HG02973 (cell line): ENCODE results near the gene RAB10.
"Not testable (repeated sequence)": the region's sequence is repeated elsewhere in the genome, so short reads cannot be mapped to it uniquely, and the experiment has no call there.

Experiments used
- ATAC-seq: cut with Tn5 transposase; IDR thresholded peaks from one replicate; pipeline ENCODE4 v1.9.1; 2021; ENCODE audit warnings: moderate library complexity; ENCODE audit not compliant: unreplicated experiment

RAB10 gene

DNA sequence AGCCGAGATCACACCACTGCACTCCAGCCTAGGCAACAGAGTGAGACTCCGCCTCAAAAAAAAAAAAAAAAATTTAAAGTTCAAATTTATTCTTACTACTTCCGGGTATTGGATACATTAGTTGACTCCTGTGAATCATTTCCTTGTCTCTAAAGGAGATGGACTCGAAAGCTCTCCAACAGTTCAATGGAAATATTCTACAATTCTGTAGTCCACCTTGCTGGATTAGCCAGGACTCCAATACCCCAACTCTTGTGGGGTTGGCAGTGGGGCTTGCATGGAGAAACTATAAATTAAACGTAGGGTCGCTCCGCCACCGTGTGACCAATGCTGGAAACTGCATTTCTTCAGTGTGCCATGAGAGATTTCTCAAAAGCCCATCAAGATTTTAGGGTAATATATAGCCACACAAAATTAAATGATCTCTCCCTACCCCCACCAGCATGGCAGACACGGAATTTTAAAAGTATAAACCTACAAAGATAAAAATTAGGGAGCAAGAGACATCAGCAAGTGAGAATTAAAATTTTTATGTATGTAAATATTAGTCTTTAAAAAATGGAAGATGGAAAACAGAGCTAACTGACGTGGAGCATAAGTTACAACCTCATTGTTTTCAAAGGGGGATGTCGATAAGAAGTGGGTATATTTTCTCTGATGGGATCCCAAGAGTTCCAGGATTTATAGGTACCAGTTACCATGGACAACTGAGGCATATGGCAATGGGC, 111.2 kb downstream of the RAB10 start:
- no peak for ATAC-seq

DNA sequence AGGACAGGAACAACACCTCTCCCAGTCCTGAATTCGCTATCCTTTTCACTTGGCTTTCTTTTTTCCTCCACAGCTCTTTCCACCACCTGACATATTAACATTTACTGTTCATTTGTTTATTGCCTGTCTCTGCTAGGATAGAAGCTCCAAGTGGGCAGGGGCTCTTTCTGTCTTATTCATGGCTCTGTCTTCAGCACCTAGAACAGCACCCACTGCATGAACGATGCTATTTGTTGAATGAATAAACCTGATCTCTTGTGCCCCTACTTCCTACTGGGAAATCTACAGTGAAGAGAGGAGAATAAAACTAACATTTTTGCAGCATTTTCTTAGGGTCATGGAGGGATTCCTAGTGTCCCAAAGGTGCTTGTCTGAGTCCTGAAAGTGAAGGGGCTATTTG, 114.6 kb downstream of the RAB10 start:
- ATAC-seq: no peak

DNA sequence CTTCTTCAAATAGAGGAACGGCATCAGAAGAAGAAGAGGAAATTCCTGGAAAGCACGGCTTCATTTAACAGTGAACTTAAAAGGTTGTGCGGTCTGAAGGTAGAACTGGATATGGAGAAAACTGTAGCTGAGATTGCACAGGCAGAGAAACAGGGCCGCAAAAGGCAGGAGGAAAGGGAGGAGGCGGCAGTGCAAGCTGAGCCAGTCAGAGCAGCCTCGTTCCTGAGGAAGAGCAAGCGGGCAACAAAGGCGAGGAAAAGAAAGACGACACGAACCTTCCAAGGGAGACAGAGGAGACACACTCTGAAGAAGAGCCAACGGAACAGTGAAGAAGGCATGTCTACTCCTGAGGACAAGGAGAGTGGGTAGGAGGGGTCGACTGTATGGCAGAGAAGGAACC, 116.4 kb downstream of the RAB10 start:
- ATAC-seq: no peak

DNA sequence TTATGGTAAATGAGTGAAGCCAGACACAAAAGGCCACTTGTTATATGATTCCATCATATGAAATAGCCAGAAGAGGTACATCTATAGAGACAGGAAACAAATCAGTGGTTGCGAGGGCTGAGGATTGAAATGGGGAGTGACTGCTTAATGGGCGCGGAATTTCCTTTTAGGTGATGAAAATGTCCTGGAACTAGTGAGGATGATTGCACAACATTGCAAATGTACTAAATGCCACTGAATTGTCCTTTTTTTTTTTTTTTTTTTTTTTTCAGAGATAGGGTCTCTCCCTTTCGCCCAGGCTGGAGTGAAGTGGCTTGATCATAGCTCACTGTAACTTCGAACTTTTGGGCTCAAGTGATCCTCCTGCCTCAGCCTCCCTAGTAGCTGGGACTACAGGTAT, 123.7 kb downstream of the RAB10 start:
- no peak for ATAC-seq

DNA sequence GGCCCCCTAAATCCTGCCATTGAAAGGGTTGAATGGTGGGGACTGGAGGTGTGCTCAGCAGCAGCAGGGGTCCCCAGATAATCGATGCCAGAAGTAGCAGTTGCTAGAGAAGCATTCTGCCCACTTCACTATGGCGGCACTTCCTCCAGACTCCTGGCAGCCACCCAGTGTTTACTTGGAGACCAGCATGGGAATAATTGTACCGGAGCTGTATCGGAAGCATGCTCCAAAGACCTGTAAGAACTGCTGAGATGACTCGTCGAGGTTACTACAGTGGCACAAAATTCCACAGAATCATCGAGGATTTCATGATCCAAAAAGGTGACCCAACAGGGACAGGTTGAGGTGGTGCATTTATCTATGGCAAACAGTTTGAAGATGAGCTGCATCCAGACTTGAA, 128.0 kb downstream of the RAB10 start:
- no peak for ATAC-seq

DNA sequence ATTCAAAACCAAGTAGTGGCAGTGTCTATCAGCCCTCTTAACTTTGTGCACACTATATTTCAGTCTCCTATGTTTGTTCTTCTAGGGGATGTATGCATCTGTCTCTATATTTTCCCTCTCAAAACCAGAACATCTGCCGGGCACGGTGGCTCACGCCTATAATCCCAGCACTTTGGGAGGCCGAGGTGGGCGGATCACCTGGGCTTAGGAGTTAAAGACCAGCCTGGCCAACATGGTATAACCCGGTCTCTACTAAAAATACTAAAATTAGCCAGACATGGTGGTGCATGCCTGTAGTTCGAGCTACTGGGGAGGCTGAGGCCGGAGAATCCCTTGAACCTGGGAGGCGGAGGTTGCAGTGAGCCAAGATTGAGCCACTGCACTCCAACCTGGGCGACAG, 129.1 kb downstream of the RAB10 start:
- no peak for ATAC-seq

DNA sequence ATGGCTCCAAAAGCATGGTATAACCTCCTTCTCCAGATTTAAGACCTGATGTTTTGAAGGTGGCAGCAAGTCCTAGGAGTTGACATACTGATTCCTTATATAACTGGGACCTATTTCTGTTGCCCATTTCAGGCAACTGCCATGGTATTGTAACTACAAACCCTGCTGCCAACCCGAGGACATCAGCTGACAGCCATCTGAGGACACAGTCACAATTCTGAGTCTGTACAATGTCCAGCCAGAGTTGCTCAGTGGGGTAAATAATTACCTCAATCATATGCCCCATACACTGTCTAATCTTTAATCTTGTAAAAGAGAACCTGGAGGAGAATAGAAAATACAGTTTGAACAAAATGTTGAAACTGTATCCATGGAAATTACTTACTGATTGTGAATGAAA, 130.3 kb downstream of the RAB10 start:
- no peak for ATAC-seq

DNA sequence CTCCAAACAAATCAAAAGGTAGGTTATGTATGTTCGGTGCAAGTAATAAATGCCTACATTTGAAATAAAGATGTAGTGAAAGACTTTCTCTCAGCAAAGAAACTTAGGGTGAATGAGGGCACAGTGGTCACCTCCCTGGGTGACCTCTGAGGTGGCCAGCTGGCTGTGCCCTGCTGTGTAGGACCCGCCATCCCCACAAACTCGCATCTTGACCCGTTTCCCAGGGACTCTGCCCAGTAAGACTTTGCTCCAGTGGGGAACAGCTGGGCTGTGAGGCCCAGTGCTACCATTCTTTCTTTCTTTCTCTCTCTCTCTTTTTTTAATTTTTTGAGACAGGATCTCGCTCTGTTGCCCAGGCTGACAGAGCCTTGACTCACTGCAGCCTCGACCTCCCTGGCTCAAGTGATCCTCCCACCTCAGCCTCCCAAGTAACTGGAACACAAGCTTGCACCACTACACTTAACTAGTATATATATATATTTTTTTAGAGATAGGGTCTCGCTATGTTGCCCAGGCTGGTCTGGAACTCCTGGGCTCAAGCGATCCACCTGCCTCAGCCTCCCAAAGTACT, 130.8 kb downstream of the RAB10 start:
- ATAC-seq: no peak

DNA sequence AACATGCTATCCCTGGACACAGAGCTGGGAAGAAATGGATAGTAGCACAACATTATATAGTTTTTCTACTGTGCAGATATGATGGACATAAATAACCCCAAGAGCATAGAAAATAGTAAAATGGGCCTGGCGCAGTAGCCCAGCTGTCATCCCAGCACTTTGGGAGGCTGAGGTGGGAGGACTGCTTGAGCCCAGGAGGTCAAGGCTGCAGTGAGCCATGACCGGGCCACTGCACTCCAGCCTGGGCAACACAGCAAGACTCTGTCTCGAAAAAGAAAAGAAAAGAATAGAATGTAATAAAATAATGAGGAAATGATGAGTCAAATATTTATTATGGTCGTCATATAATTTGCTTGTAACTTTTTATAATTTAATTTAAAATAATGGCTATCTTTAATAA, 131.5 kb downstream of the RAB10 start:
- no peak for ATAC-seq

DNA sequence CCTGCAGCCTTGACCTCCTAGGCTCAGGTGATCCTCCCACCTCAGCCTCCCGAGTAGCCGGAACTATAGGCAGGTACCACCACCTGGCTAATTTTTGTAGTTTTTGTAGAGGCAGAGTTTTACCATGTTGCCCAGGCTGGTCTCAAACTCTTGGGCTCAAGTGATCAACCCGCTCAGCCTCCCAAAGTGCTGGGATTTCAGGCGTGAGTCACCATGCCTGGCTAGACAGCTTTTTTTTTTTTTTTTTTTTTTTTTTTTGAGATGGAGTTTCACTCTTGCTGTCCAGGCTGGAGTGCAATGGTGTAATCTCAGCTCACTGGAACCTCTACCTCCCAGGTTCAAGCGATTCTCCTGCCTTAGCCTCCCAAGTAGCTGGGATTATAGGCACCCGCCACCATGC, 132.7 kb downstream of the RAB10 start:
- ATAC-seq: not testable (repeated sequence)

DNA sequence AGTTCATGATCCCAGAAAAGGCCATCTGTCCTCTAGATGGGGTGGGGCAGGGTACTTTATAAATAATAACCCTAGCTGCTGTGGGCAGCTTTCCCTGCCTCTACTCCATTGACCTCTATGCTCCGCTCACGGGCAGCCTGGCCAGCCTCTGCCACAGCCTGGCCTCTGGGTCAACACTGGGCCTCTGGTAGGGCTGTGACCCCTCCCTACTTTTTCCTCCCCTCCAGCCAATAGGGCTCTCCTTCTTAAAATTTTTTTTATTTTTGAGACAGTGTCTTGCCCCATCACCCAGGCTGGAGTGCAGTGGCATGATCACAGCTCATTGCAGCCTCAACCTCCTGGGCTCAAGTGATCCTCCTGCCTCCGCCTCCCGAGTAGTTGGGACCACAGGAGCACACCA, 134.9 kb downstream of the RAB10 start:
- ATAC-seq: no peak

DNA sequence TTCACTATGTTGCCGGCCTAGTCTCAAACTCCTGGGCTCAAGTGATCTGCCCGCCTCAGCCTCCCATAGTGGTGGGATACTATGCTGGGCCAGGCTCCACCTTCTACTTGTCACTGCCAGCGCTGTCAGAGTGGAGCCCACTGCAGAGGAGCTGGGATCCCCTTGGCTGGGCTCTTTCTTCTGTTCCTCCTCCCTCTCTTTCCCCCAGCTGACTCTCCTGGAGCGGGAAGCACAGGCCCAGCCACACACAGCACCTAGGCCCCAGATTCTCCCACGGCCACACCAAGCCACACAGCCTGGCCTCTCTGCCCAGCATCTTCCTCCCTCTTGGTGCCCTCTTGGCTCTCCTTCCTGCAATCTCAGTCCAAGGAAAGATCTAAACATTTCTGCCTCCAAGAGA, 135.3 kb downstream of the RAB10 start:
- no peak for ATAC-seq

DNA sequence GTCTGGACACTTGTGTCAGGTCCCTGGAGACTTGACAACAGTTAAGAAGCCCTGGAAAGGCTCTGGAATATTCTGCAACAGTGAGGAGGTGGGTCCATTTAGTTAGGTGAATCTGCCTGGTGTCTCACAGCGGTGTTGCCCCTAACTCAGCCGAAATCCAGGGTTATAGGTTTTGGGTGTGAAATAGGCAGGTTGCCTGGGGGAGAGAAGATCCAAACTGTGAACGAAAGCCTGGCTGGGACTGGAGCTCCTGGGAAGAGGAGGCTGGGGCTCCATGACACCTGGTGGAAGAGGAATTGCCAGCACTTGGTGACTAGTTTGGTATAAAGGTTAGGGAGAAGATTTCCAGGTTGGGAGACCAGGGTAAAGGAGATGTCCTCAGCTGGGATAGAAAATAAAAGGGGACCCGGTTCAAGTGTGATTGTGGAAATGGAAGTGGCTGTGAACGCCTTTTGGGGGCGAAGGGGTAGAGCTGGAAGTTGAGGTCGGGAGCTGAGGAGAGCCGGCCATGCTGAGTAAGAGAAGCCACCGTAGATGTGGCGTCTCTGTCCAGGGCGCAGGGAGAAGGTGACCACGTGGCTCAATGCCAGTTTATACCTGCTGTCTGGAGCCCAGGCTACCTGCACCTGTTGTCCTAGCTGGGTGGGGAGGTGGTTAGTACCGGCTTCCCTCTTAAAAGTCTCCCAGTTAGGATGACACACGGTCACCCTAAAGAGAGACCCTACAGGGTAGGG, 136.0 kb downstream of the RAB10 start:
- no peak for ATAC-seq

DNA sequence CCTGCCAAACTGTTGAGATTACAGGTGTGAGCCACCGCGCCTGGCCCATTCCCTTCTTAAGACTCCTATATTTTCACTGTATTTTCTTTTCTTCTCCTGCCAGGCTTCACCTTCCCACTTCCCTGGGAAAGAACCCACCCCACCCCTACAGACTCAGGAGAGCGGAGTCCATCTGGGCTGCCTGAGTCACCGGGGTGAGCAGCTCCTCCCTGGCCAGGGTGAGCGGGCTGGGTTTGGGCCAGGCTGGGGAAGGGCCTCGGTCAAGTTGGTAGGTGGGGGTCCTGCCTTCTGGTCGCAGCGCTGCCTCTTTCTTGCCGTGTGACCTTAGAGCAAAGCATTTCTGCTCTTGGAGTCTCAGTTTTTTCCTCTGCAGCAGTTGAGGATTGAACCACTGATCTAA, 136.9 kb downstream of the RAB10 start:
- ATAC-seq: no peak

DNA sequence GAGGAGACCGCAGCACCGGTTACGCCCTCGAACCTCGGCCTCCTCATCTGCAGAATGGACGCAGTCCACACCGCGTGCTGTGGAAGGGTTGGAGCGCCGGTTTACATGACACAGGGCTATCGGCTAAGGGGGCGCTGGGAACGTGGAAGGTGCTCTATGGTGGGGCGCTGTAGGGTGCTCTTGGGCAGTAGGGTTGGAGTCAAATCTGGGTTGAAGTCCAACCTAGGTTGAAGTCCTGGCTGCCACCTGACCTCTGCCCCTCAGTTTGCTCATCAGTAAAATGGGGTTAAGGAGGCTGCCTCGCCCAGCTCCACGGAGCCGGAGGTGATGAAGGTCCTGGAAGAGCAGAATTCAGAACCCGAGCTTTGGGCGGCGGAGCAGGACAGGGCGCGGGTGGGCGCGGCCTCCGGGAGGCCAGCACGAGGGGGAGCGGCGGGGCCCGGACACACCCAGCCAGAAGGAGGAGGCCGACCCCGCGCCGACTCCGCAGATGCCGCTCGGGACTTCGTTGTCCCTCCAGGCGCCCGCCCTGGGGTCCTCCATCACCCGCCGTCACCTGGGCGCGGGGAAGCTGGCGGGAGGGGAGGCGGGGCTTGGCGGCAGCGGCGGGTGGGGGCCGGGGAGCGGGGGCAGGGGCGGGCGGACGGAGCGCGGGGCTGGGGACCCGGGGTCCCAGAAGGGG, 138.4 kb downstream of the RAB10 start:
- no peak for ATAC-seq

DNA sequence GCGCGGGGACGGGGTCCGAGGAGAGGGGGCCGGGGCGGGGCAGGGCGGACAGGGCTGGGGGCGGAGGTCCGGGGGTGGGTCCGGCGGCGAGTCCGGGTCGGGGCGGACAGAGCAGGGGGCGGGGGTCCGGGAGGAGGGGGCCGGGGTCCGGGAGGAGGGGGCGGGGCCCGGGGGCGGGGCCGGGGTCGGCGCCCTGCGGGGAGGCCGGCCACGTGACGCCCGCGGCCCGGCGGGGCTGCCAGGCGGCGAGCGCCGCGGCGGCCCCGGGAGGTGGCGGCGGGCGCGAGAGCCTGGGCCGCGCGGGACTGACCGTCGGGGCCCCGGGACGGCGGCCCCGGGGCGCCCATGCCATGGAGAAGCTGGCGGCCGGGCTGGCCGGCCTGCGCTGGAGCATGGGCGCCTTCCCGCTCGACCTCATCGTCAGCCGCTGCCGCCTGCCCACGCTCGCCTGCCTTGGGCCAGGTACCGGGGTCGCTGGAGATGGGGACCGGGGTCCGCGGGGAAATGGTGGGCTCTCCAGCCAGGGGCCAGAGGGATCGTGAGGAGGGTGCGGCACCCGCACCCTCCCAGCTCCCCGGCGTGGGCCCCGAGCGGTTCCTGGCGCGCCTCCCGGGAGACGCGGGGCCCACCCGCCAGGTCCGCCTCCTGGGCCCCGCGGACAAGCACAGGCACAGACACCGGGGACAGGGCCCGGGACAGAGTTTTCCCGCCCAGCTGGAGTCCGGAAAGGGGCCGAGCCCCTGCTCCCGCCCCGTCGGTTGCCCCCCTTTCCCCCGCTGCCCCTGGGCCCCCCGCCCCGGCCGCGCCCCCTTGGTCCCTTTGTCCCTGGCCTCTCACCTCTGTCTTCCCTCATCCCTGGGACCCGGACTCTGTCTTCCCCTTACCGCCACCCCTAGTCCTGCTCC, 139.2 kb downstream of the RAB10 start, which contains the start of gene GAREM2:
GAREM2 (plus strand) TSS at position 218 of the 905 bp plus-strand sequence; CDS start at position 351, 133 bp downstream.
- no peak for ATAC-seq

DNA sequence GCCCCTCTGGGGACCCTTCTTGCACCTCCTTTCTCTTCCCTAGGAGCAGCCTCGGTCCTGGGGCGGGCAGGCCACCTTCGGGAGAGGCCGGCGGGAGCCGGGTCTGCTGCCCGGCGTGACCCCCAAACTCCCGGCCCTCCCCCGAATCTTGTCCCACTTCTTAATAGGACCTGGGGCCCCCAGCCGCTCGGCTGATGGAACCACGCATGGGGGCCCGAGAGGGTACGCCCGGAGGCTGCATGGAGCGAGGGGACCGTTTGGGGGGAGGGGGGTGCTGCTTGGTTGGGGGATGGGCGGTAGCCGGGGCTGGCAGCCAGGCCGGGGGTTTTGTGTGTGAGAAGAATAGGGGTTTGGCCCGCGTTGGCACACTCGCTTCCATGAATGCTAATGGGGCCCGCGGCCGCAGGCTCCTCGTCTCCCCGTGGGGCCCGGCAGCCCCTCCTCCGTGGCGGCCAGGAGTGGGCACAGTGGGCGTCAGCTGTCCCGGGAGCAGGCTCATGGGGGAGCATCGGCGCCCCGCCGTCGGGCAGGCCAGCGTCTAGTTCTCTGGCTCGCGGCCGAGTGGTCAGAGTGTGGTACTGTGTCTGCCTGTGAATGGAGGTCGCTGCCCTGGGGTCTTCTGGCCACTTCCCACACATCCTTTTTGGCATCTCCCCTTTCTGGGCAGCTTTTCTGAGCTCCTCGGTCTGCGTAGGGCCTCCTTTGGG, 140.0 kb downstream of the RAB10 start:
- ATAC-seq: no peak

DNA sequence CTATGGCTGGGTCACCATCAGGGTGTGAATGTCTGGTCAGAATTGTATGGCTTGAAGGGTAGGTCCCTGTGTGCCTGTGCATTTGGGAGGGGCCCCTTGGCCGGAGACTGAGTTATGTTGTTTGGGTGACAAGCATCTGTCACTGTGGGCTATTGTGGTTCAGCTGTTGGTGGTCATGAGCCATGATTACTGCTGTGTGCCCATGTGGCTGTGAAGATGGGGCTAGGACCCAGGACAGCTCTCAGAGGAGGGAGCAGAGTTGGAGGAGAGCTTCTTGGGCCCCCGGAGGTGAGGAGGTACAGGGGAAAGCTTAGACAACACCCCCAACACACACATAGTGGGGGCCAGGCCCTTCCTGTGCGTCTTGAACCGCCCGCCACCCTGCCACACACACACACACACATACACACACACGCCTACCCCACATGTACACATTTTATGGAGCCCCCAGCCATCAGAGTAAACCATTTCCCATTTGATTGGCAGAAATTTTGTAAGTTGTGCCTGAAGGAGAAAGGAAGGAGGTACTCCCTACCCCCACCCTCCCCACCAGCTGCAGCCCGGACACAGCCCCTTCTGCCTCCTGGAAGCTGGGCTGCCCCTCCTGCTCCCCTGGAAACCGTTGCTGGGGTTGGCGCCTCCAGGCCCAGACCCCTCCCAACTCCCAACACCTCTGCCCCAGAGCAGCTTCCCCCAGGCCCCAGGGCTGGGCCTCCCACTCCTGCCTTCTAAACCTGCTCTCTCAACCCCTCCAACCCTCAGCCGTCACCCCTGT, 141.0 kb downstream of the RAB10 start:
- no peak for ATAC-seq
